ENCODE data around the gene PRKCA.
"Not testable (repeated sequence)": the region's sequence is repeated elsewhere in the genome, so short reads cannot be mapped to it uniquely, and the experiment has no call there.

PRKCA gene

GRCh38 chr17:66355510-66355909, 53.1 kb downstream of the PRKCA start:
- DNase-seq, result no peak

GRCh38 chr17:66357037-66357436, 54.6 kb downstream of the PRKCA start:
- DNase-seq, result no peak

GRCh38 chr17:66359351-66359750, 56.9 kb downstream of the PRKCA start:
- DNase-seq, result no peak

GRCh38 chr17:66360961-66361565, 58.6 kb downstream of the PRKCA start:
- DNase-seq, result not testable (repeated sequence)

- no peak for DNase-seq
These were observed 62.1 kb downstream of the PRKCA start for GRCh38 chr17:66364508-66364907.

- no peak for DNase-seq
These were observed 62.6 kb downstream of the PRKCA start for GRCh38 chr17:66364990-66365490.

GRCh38 chr17:66365903-66366302, 63.5 kb downstream of the PRKCA start:
- DNase-seq, result no peak

GRCh38 chr17:66367107-66367506, 64.7 kb downstream of the PRKCA start:
- DNase-seq, result no peak

GRCh38 chr17:66369830-66370229, 67.4 kb downstream of the PRKCA start:
- DNase-seq, result no peak

- no peak for DNase-seq
These were observed 69.1 kb downstream of the PRKCA start for GRCh38 chr17:66371561-66371960.

- DNase-seq, result no peak
These were observed 69.8 kb downstream of the PRKCA start for GRCh38 chr17:66372182-66372581.

- no peak for DNase-seq
These were observed 70.7 kb downstream of the PRKCA start for GRCh38 chr17:66373079-66373478.

- peak; percentile 18 for DNase-seq
These were observed 71.8 kb downstream of the PRKCA start for GRCh38 chr17:66373944-66374817.

GRCh38 chr17:66375121-66375520, 72.7 kb downstream of the PRKCA start:
- DNase-seq, result no peak

- no peak for DNase-seq
These were observed 75.9 kb downstream of the PRKCA start for GRCh38 chr17:66378296-66378695.

- no peak for DNase-seq
These were observed 77.1 kb downstream of the PRKCA start for GRCh38 chr17:66379544-66379943.

- DNase-seq, result no peak
These were observed 77.6 kb downstream of the PRKCA start for GRCh38 chr17:66379996-66380395.

- no peak for DNase-seq
These were observed 79.4 kb downstream of the PRKCA start for GRCh38 chr17:66381701-66382362.

GRCh38 chr17:66383333-66383732, 80.9 kb downstream of the PRKCA start:
- DNase-seq, result no peak

GRCh38 chr17:66386498-66387351, 84.3 kb downstream of the PRKCA start:
- DNase-seq, result no peak

GRCh38 chr17:66387392-66387981, 85.1 kb downstream of the PRKCA start:
- no peak for DNase-seq

GRCh38 chr17:66392783-66393437, 90.5 kb downstream of the PRKCA start:
- DNase-seq, result no peak

Measured in activated naive CD4-positive, alpha-beta T cell treated with anti-CD3 and anti-CD28 coated beads, Interleukin-2, amount 50 U/mL, for 16 hours (primary cell).